Kidney tubule cell (primary cell): ENCODE measurements around the gene NPM1.

Source experiments
- DNase-seq: peaks from one replicate; pipeline ENCODE4 v3.0.0-alpha.2; 2018; ENCODE audit warnings: low spot score

The NPM1 gene

DNA sequence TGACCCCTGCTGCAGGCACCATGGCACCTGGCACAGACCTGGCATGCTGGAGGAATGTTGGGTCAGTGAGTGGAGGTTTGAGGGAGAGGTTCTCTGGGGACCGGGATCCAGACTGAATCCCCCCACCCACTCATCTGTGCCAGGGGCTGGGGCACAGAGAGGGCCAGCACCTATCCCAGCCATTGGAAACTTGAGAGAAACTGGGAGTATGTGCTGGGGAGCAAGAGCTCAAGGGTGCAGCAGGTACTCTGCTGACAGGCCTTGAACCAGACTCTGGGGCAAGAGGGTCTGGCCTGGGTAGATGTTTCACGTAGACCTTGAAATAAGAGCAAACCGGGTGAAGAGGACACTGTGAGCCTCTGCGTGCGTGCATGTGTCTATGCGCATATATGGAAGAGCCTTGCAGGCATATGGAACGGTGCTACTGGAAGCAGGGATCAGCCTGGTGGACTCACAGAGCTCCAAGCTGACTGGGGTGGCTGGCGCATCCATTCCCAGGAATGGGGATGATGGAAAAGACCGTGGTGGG lies 40.6 kb downstream of the NPM1 start:
- DNase-seq: no peak

- no peak for DNase-seq
These were observed 41.3 kb downstream of the NPM1 start for GRCh38 chr5:171428809-171429542.

GRCh38 chr5:171429543-171429910 lies 41.9 kb downstream of the NPM1 start:
- DNase-seq: no peak

DNA sequence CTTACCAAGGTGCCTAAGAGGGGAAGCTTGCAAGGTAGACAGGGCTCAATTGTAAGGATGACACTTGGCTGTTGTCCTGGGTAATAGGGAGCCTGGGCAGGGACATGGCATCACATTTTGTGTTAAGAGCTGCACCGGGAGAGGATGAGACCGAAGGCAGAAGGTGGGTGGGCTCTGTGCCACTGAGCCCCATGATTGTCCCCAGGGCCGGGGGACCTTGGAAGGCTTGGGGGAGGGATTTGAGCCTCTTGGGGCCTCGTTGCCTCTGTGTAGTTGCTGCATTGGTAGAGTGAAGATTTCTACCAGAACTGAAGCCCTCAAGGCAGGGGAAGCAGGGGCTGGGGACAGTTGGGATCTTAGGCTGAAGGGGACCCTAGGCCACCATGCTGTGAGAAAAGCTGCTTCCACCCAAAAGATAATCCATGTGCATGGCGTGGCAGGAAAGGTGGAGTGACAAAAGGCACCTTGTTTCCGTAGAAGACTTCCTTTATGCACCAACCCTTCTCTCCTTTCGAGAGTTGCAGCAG lies 43.7 kb downstream of the NPM1 start:
- DNase-seq: no peak

DNA sequence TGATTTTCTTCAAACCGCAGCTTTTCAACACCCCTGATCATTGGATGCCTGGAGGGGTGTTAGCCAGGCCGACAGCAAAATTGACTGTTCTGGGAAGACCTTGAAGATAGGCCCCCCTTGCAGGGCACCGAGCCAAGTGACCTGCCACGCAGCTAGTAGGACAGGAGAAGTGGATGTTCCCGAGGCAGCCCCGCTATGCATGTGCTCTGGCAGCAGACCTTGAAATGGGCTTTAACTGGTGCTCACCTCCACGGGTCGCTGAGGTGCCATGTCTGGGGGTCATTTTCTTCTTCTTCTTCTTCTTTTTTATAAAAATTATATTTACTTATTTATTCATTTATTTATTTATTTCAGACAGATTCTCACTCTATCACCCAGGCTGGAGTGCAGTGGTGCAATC lies 44.4 kb downstream of the NPM1 start:
- DNase-seq: no peak

DNA sequence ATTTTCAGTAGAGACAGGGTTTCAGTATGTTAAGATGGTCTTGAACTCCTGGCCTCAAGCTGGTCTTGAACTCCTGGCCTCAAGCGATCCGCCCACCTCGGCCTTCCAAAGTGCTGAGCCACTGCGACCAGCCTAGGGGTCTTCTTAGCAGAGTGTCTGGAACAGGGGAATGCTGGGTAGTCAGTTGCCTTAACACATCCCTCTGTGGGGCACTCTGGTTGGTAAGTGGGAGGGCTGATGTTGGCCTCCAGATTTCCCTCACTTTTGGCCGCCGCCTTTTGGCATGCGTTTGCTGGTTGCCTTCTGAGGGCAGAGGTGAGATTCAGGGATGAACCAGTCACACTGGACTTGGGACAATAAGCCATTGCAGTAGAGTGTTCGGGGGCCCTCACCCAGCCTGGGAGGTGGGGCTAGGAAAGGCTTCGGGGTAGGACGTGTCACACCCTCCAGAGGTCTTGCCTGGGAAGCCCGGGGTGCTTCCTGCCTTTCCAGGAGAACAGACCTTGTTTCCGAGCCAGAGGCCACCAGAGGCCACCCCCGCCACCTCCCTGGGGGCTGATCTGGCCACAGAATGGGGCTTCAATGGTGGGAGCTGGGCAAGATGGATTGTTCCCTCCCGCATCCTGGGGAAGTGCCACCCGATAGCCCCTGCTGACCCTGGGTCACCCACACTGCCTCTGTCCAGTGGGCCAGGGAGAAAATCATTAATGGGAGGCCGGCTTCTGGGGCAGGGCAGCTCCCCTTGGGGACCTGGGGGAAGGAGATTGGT lies 45.1 kb downstream of the NPM1 start:
- no peak for DNase-seq

DNA sequence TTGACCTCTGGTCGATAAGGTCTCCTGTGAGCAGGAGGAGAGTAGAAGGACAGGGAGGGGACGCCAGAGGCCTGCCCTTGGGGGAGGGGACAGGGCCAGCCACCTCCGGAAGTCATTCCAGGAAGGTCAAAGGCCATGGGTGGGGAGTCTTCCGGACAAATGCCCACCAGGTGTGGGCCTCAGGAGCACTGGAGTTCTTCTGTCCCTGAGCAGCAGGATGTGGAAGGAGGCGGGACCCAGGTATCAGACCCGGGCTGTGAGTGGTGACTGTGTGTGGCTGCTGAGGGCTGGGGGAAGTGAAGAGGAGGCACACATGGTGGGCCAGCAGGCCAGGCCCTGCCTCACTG lies 45.7 kb downstream of the NPM1 start:
- no peak for DNase-seq

GRCh38 chr5:171433982-171434676 lies 46.5 kb downstream of the NPM1 start:
- no peak for DNase-seq

DNA sequence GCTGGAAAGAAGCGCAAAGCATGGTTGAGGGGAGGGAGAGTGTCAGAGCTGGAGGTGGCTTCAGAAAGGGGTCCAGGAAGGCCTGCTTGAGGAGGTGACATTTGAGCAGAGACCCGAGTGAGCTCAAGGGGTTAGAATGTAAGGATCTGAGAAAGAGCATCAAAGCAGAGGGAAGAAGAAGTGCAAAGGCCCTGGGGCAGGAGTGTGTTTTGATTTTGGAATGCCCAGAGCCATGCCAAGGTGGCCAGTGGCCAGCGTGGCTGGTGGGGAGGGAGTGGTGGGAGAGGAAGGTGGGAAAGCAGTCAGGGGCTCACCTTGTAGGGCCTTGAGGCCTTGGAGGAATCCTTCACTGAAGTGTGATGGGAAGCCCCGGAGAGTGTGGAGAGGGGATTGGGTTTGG lies 47.2 kb downstream of the NPM1 start:
- DNase-seq: no peak

DNA sequence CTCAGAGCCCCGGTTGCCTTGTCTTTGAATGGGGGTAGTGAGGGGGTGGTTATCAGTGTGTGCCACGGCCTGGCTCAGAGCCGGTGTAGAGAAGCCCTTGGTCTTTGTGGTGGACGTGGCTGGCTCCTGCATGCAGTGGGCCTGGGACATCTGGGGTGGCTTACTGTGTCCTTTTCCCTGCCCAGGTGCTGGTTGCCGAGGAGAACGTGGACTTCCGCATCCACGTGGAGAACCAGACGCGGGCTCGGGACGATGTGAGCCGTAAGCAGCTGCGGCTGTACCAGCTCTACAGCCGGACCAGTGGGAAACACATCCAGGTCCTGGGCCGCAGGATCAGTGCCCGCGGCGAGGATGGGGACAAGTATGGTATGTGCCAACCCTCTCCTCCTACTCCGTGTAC lies 48.3 kb downstream of the NPM1 start:
- no peak for DNase-seq

DNA sequence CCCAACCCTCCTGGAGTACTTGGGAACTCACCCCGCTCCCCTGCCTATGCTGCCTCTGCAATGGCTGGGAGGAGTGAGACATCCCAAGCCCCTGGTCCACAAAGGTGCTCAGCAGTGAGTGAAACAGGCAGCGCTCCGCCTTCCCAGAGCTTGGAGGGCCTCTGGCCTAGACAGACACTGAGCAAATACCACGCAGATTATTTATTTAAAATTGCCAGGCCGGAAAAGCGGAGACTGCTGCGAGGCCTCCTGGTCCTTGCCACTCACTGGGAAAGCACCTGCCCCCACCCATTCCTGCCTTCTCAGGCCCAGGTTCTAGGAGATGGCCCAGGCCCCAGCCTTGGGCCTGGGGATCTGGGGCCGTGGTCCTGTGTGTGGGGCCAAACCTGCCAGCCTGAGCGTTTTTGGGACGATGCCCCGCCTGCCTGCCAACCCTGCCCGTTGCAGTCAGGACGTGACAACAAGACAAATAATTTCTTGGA lies 49.2 kb downstream of the NPM1 start:
- DNase-seq: no peak

DNA sequence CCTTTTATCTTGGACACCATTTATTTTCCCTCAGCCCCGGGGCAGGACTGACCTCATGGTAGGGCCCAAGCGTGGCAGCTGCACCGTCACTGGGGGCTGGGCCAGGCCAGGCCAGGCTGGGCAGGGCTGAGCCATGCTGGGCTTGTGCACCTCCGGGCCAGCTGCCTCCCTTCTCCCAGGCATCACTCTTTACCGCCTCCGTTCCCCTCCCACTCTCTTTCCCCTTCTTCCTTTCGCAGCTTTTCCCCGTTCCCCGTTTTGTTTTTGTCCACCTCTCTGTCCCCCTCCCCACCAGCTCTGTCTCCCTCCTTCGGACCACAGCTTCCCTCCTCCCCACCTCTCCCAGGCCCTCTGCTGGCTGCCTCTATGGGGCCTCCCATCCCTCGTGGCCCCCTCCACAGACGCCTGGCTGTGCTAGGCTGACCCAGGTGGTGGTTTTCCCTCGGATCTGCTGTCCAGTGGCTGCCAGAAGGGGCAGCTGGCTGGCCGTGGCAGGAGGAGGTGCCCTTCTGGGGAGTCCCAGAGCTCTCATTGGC lies 49.7 kb downstream of the NPM1 start:
- no peak for DNase-seq

DNA sequence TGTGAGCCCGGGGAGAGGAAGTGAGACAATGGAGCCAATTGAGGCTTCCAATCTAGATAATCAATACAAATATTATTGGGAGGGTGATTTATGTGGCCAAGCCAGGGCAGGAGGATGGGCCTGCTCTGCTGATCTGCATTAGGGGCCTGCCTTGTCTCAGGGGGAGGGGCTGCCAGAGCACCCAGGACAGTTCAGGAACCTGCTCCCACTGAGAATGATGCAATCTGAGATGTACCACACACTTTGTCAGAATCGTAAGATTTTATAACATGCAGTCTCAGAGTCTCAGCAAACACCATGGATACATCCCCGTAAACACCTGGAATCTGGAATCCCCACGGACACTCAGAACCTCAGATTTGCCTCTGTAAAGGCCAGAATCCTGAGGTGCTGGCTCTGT lies 51.1 kb downstream of the NPM1 start:
- no peak for DNase-seq

DNA sequence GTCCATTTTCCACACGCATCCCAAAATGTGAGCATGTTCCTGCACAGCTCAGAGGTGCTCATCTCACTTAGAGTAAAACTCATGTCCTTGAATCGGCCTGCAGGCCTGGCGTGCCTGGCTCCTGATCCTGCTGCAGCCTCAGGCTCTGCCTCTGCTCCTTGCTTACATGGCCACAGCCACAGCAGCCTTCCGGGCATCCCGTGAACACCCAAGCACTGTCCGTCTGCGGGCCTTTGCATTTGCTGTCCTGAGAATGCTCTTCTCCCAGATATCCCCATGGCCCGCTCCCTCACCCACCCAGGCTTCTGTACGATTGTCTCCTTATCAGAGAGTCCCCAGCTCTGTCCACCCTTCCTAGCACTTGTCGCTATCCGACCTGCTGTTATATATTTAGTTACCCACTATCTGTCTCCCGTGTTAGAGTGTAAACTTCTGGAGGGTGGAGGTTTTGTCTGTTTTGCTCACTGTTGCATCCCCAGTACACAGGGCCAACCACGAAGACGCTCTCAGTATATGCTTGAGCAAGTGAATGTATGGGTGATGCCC lies 53.7 kb downstream of the NPM1 start:
- DNase-seq: no peak

DNA sequence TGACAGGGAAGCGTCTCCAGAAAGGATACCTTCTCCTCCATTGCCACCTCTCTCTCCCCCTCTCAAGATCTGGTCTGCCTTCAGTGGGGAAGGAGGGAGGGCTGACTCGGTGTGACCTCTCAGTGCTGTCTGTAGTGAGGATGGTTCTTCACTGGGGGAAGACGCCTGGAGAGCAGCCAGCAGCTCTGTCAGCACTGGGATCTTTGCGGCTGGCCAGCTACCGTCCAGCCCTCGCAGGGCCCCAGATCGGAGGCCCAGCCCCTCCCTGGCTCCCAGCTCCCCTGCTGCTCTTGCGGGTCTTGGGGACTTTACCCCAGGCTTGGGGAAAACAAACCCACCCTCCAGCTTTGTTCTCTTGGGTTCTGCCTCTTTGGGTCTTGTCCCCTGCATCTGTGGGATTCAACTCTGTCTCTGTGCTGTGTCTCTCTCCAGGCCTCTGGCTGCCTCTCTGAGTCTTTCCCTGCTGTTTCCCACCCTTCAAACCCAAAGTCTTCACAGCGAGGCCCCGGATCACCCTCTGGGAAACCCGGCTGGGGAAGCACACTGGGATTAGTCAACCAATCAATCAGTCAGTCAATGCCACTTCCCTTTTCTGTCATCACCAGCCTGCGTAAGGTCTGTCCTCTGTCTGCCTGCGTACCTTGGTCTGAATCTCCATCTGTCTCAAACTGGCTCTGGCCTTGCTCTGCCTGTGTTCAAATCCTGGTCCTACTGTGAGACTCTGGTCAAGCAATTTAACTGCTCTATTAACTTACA lies 54.8 kb downstream of the NPM1 start:
- DNase-seq: no peak

DNA sequence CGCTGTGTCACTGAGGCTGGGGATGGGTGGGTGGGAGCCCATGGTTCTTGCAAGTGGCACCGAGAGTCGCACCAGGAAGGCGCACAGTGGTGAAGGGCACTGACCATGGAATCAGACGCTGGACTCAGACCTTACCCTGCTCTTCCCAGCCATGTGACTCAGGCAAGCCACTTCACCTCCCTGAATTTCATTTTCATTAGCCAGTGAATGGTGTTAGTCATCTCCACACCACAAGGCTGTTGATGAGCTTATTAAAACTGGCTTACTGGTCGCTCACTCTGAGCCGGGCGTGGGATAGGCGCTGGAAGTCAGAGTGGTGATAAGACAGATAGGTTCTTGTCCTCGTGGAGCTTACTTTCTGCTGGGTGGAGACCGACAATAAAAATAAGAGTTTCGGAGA lies 56.9 kb downstream of the NPM1 start:
- DNase-seq: peak; percentile 84

DNA sequence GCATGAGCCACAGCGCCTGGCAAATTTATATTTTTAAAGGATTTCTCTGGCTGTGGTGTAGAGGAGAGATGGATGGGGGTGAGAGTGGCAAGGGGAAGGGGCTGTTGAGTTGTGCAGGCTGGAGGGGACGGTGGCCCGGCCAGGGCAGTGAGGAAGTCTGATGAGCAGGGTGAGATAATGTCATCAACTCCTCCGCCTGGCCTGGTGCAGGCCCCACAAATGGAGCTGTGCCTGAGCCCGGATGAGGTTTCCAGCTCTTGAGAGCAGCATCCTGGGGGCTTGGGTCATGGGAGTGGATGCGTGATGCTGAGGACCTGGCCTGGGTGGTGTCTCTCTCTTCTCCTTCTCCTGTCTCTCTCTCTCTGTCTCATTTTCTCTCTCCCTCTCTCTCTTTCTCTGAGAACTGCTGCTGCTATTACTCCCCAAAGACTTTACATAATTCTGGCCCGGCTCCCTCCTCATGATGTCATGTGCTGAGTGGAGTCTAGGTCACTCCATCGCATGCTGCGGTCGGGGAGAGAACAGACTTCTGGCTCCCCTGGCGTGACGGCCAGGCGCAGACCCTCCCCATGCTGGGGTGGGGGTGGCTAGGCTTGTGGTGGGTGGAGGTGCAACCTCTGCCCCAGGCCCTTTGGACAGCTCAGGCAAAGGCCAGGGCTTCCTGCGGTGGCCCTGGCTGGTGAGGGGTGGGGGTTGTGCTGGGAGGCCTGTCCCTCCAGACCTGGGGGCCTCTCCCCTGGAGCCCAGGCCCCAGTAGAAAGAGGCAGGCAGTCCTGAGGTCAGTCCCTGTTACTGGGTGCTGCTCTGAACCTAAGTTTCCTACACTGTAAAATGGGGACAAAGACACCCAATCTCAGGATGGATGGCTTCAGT lies 58.2 kb downstream of the NPM1 start:
- no peak for DNase-seq

- no peak for DNase-seq
These were observed 59.6 kb downstream of the NPM1 start for GRCh38 chr5:171447226-171447625.

DNA sequence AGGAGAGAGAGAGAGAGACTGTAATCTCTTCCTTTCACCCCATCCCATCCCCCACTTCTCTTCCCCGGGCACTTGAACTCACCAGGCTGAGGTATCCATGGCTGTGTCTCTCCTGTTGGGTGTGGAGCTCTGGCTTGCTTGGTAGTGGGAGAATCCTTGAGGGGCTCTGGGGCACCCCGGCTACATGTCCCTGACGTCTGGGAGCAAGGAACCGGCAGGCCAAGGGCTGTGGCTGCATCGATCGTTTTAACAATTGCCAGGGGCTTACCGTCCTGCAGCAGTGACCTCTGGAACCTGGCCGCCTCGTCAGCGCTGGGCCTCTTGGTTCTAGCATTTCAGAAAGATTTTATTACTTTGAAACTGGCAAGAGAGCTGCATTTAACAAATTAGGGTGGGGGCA lies 61.8 kb downstream of the NPM1 start:
- DNase-seq: no peak
